Femur (tissue), 1 donor: ENCODE measurements around the gene NHLRC2.
"Not testable (repeated sequence)": the region's sequence is repeated elsewhere in the genome, so short reads cannot be mapped to it uniquely, and the experiment has no call there.

ENCODE experiments used
- DNase-seq: peaks from one replicate; pipeline ENCODE4 v3.0.0-alpha.2; 2017

Gene NHLRC2, protein sequence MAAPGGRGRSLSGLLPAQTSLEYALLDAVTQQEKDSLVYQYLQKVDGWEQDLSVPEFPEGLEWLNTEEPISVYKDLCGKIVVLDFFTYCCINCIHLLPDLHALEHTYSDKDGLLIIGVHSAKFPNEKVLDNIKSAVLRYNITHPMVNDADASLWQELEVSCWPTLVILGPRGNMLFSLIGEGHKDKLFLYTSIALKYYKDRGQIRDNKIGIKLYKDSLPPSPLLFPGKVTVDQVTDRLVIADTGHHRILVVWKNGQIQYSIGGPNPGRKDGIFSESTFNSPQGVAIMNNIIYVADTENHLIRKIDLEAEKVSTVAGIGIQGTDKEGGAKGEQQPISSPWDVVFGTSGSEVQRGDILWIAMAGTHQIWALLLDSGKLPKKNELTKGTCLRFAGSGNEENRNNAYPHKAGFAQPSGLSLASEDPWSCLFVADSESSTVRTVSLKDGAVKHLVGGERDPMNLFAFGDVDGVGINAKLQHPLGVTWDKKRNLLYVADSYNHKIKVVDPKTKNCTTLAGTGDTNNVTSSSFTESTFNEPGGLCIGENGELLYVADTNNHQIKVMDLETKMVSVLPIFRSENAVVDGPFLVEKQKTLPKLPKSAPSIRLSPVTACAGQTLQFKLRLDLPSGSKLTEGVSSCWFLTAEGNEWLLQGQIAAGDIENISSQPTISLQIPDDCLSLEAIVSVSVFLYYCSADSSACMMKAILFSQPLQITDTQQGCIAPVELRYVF

DNA sequence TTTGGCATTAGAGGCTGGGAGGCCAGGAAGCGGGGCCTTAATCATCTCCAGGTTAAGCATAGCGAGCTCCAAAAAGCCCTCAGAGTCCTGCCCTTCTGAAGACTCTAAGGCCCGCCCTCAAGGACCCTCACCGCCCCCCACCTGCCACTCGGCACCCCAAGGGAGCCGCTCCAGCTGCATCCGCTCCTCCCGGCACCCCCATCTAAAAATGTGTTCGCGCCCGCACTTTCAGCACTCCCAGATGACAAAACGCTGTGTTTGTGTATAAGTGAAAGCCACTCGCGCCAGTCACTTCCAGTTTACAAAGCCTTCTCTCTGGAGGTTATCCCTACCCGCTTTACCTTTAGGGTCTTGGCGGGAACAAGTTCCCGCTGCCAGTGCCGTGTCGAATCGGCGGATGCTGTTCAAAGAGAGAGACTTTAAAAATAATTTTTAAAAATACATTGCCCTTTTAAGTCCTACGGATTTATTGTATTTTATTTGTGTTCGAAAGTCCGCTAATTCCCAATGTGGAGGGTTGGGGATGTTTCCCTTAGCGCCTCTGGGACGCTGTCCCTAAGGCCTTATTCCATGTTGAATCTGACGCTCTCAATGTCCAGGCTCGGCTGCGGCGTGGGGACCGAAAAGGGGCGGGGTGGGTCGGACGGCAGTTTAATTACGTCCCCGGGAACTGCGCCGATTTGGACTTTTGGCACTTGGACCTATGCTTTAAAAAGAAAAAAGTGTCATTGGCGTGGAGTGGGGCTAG lies at the start of gene NHLRC2, which contains the start of gene DCLRE1A:
Gene NHLRC2, plus strand, starts transcription at position 649 of the 748 bp plus-strand sequence. CDS start 212 bp downstream, outside the sequence.
Gene DCLRE1A, minus strand, starts transcription at position 70 of the 748 bp plus-strand sequence. CDS start 900 bp downstream, outside the sequence.
- DNase-seq: peak; percentile 87

DNA sequence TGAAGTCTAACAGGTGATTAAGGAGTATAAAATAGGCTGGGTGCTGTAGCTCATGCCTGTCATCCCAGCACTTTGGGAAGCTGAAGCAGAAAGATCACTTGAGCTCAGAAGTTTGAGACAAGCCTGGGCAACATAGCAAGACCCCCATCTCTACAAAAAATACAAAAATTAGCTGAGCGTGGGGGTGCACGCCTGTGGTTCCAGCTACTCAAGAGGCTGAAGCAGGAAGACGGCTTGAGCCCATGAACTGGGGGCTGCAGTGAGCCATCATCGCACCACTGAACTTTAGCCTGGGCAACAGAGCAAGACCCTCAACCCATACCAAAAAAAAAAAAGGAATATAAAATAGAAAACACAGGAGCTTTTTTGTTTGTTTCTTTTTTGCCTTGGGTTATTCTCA lies 48.0 kb upstream of the NHLRC2 start:
- DNase-seq: no peak

DNA sequence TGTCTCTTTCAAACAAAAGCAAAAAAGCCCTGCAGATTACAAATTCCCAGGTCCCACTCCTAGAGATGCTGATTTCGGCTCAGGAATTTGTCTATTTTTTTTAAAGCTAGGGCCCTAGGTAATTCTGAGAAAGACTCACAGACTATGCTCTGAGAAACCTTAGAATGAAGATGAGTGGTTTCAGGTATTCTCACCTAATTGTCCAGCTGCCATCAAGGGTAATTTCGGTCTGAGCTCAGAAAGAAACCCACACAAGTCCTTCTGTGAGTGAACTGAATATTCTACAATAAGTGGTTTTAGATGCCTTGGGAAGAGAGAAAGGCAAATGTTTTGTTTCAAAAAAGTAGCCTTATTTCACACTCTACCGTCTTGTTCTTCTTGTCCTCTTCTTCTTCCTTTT lies 46.3 kb upstream of the NHLRC2 start:
- no peak for DNase-seq

DNA sequence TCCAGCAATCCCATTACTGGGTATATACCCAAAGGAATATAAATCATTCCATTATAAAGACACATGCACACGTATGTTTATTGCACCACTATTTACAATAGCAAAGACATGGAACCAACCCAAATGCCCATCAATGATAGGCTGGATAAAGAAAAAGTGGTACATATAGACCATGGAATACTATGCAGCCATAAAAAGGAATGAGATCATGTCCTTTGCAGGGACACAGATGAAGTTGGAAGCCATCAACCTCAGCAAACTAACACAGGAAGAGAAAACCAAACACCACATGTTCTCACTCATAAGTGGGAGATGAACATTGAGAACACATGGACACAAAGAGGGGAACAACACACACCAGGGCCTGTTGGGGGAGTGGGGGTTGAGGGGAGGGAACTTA lies 39.8 kb upstream of the NHLRC2 start:
- DNase-seq: not testable (repeated sequence)

DNA sequence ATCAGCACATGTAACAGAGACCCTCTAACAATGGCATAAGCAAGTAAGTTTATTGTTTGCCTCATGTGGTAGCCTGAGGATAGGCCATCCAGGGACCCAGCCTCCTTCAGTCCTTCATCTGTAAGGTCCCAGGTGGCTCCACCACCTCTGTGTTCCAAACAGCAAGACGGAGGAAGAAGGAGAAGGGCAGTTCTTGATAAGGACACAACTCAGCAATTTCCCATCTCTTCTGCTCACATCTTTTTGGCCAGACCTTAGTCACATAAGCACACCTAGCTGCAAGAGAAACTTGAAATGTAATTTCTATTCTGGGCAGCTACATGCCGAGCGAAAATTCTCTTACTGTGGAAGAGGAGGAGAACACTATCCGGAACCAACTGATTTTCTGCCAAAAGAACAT lies 34.5 kb upstream of the NHLRC2 start:
- DNase-seq: no peak

DNA sequence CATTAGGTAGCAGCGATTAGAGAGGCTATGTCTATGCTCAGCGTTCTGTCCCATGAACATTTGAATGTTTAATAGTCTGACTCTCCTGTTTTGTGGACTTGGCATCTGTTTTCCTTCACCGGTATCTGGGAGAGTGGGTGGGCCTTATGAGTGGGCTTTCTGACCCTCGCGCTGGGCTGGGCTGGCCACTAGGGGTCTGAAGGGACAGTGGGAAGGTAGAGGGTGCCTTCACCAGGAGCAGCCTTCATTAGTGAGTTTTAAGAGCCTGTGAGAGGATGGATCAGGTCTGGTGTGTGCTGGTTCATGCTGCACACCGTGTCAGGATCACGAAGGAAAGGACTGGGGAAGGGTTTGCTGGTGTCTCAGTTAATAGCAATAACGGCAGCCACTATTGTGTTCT lies 34.0 kb upstream of the NHLRC2 start:
- no peak for DNase-seq

DNA sequence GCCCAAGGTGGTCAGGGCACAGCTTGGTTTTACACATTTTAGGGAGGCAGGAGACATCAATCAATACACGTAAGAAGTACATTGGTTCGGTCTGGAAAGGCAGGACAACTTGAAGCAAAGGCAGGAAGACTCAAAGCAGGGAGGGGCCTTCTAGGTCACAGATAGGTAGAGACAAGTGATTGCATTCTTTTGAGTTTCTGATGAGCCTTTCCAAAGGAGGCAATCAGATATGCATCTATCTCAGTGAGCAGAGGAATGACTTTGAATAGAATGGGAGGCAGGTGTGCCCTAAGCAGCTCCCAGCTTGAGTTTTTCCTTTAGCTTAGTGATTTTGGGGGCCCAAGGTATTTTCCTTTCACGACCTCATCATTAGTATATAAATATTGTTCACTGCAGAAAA lies 33.2 kb upstream of the NHLRC2 start:
- DNase-seq: not testable (repeated sequence)

DNA sequence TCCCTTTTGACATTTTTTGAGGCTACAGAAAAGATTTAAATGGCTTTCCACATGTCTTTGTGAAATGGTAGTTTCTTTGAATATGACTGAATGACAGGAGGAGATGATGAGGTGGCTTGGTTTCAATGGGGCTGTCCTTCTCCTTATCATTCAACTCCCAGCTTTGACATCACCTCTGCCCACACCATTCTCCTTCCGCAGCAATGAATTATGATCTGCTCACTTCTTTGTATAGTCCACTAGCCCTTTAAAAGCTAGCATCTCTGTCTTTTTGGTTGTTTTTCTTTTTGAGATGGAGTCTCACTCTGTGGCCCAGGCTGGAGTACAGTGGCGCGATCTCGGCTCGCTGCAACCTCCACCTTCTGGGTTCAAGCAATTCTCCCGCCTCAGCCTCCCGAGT lies 32.3 kb upstream of the NHLRC2 start:
- no peak for DNase-seq

DNA sequence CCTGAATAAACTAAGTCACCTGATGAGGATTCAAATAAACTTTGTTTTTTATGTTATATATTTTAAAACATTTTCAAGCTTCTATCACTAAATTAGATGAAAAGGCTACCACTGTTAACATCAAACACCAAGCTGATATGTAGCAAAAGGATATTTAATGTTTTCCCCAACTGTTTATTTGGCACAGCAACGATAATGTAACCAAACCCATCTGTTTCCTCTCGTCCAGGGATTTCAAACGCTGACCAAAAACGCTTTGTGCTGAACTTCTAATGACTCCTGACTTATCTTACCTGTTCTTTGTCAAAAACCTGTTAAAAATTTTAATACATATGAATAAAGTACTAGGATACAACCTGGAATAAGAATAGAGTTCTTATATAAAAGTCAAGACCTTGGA lies 31.1 kb upstream of the NHLRC2 start:
- DNase-seq: no peak

DNA sequence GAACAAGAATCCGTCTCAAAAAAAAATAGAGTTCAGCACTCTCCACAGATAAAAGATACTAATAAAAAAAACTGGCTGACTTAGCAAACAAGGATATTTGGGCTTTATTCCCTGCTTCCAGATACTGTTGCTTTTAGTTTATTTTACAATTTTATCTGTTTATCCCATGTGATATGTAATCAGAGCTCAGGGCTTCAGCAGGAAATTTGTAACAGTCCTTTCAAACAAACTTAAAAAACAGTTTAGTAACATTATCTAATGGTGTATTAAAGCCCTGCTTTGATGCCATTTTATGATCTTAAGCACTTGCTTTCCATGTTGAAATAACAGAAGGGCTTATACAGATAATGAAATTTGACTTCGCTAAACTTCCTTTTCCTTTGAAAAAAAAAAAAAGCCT lies 28.7 kb upstream of the NHLRC2 start:
- DNase-seq: no peak

DNA sequence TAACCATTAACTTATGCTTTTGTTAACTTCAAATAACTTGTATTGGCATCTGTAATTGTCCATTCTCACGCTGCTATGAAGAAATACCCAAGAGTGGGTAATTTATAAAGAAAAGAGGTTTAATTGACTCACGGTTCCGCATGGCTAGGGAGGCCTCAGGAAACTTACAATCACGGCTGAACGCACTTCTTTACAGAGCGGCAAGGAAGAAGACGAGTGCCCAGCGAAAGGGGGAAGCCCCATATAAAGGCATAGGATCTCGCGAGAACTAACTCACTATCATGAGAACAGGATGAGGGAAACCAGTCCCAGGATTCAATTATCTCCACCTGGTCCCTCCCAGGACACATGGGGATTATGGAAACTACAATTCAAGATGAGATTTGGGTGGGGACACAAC lies 25.9 kb upstream of the NHLRC2 start:
- not testable (repeated sequence) for DNase-seq

DNA sequence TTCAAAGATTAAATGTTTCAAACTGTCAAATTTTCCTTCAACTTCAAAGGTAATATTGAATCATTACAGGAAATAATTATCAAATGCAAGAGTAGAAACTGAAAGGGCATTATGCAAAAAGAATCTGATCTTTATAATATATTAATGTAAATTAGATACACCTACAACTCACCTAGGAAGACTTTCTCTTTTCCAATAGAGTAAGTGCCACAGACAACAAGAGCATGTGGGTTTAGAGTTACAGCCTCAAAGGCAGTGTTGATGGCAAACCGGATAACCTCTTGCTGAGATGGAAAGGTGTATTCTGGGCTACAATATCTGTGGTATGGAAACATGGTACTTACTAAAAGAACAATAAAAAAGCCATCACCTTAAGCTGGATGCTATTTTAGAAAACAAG lies 12.3 kb upstream of the NHLRC2 start:
- DNase-seq: no peak

DNA sequence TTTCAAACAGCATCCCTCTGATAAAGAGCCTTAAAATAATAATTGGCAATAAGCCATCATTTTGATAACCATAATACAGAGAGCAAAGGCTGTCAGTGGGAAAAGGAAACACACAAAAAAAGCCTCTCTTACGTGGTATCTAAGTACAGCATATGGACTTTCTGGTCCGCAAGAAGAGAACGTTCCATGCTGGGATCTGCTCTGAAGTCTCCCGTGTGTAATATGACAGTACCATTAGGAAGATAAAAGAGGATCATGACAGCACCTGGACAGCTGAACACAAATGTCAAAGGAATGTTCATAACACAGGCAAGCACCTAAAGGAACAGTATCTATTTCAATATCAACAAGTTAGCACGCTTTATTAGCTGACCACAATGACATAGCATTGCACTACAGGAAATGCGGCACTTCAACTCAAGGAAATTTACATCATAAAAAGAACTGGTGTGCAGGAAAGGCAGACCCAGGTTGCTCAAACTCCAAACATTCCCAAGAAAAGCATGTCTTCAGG lies 10.4 kb upstream of the NHLRC2 start:
- DNase-seq: no peak

DNA sequence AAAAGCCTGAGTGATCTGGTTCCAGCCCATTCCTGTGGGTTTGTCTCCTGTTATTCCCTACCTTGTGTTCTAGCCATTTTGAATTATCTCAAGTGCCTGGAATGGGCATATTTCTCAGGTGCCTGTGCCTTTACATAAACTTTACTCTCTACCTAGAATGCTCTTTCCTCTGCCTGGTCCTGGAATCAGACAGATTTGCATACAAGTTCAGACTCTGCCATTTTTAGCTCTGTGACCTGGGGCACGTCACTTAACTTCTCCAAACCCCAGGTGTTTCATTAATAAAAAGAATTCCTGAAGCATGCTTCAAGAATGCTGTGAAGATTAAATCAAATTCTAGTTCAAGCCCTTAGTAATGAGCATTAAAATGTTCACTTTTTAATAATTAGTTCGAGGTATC lies 8.4 kb upstream of the NHLRC2 start:
- DNase-seq: no peak

DNA sequence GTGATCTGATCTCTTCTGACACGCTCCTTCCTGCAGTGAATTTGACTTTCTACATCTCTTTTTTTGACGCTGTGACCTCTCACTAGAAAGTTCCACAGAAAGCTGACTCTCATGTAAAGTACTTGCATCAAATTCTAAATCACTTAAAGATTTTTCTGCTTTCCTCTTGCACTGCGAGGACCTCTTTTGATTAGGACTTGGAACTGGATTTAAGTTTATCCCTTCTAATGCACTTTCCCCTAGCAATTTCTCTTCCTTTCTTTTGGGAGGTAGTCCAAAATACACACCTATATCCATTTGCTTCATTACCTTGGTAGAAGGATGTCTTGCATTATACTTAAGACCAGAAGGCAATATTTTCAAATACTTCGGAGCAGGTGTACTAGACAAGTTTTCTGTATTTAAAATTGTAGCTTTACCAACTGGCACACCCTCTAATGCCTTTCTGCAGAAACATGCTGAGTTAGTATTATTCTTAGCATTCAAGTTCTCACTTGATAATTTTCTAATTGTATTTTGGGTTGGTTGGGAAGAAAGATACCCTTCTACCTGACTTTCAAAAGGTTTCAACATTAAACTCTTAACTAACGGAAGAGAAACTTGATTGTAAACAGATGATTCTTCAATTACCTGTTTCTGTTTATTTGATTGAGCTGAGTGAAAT lies 5.2 kb upstream of the NHLRC2 start:
- no peak for DNase-seq

DNA sequence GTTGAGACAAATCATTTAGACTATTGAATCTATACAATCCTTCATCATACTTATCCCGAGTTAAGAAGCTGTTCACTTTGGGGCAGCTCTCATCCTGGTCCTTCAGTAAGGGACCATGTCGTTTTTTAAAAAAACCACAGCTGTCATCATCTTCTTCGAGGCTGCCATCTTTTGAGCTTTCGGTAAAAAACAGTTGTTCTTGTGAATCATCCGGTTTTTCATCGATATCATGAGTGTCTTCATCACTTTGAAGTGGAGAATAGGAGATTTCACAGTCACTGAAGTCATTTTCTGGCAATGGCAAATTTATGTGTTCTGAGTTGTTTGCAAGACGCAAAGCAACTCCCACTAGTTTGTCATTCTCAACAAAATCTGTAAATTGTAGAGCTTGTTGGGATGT lies 4.5 kb upstream of the NHLRC2 start:
- no peak for DNase-seq

DNA sequence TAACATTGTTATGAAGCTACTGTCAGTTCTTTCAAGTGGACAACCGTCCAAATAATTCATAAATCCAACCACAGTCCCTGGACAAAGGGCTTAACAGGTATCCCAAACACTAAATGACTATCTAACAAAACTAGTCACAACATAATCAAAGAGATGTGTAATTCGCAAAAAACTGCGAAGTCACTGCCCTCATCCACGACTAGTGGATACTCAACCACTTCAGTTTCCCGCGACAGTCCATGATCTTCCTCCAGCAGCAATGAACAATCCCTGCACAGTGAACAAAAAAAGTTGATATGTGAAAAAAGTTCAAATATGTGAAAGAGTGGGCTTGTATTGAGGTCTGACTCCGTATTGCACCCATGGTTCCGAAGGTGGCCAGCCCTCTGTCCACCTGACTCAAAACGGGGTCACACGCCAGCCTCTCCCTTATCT lies 866 bp upstream of the NHLRC2 start:
- no peak for DNase-seq

DNA sequence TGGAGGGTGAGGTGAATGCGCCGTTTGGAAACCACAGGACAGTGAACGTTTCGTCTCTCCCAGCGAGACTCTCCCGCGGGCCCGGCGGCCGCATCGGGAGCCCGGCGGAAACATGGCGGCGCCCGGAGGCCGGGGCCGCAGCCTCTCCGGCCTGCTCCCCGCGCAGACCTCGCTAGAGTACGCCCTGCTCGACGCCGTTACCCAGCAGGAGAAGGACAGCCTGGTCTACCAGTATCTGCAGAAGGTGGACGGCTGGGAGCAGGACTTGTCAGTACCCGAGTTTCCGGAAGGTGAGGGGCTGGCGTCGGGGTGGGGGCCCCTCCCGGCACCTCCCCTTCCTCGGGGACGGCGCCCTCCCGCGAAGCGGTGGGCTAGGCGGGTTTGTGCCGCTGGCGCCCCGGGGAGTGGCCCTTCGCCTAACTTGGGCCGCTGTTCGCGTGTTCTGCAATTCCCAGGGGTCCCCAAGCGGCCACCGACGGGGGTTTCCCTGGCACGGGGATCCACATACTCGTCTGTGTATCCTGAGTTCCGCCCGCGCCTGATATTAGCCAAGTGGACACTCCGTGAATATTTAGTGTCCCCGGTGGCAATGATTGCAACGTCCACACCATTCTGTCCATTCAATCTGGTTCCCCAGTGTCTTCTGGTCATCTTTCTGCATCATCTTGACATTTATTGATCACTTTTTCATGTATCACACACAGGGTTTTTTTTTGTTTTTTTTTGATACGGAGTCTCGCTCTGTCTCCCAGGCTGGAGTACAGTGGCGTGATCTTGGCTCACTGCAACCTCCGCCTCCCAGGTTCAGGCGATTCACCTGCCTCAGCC lies 514 bp downstream of the NHLRC2 start:
- DNase-seq: peak; percentile 77

DNA sequence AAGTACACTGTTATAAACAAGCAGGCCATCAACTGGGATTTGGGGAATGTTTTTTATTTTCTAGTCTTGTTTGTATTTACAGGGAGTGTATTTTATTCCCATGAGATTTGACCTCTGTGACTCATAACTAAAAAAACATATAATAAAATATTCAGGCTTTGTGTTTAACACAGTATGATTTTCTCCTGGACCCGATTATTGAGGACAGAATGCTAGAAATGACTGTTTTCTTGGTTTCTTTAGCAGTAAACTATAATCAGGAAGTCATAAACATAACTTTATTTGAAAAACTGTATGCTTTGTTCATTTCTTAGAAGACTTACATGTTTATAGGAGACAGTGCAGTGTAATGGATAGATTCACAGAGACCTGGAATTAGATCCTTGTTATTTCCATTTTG lies 2.1 kb downstream of the NHLRC2 start:
- DNase-seq: no peak

DNA sequence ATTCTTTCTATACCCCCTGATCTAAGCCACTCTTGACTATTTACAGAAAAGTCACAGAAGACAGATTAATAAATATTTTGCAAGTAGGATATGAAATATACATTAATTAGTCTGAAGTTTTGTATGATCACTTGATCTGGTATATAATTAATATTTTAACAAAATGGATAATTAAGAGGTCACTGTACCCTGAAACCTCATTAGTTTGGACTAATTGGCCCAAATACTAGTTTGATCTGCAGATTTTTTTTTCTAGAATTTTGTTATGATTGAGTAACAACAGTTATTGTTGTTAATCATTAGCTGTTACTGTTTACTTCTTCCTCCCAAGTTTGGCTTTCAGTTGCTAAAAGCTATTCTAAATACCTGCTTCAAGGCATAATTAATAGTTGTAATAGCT lies 2.7 kb downstream of the NHLRC2 start:
- DNase-seq: no peak

DNA sequence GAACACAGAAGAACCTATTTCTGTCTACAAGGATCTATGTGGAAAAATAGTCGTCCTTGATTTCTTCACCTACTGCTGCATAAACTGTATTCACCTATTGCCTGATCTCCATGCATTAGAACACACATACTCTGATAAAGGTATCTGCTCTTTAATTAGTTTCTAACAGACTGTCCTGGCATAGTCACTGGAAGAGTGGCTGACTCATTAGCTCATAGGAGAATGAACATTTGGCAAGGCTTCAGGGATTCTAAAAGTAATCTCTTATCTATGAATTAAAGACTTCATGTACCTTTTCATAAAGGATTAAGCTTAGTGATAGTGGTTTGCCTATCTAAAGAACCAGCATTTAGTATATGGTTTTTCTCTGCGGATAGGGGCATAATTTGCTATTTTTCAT lies 4.1 kb downstream of the NHLRC2 start:
- DNase-seq: no peak

DNA sequence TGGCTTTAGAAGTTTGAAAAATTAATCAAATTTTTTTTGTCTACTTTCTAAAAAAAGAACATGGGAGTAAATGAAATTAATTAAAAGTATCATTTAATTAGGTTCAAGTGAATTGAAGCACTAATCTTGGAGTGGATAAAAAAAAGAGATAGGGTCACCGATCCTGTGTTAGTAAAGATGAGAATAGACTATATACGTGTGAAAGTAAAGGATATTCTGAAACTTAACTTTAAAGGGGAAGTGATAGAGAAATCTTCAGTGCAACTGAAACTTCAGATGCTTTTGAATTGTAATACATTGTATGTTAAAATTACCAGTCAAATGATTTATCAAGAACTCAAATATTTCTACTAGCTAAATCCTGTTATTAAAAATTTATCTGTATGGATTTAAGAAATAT lies 4.8 kb downstream of the NHLRC2 start:
- no peak for DNase-seq
